Lung (tissue), 12 donors: ENCODE measurements around the gene FHOD3. TPM values are rescaled to one million over a fixed set of nuclear protein-coding genes. Genes with fewer than 3 reads are reported as not detected.

ENCODE experiments used
- ATAC-seq: fragments of 200-7000 bp; cut with Tn5 transposase; one replicate; pipeline ENCODE4 v1.9.1; 2020; ENCODE audit warnings: moderate number of reproducible peaks; ENCODE audit not compliant: insufficient read depth, low FRiP score
- DNase-seq, 3 donors: peaks; one replicate each; pipeline ENCODE4 v3.0.0-alpha.2; 2013 to 2017
- H3K27ac ChIP-seq, 2 donors: one replicate each; pipeline ENCODE4 v1.5.1; 2013; ENCODE audit warnings: mild to moderate bottlenecking in 2 of 2, moderate library complexity in 2 of 2, control low read depth in 1 of 2, inconsistent platforms in 1 of 2, low read depth in 1 of 2, low read length in 1 of 2
- H3K27me3 ChIP-seq, 3 donors: one replicate each; pipeline ENCODE4 v1.5.1; 2013; ENCODE audit warnings: low read length in 2 of 3; ENCODE audit not compliant: control insufficient read depth in 3 of 3, insufficient read depth in 3 of 3
- H3K36me3 ChIP-seq, 4 donors: one replicate each; pipeline ENCODE4 v1.5.1; 2013; ENCODE audit warnings: low read length in 4 of 4, mild to moderate bottlenecking in 1 of 4, moderate library complexity in 1 of 4; ENCODE audit not compliant: control insufficient read depth in 4 of 4, insufficient read depth in 4 of 4
- H3K4me1 ChIP-seq, 5 donors: one replicate each; pipeline ENCODE4 v1.5.1; 2013; ENCODE audit warnings: low read length in 5 of 5, mild to moderate bottlenecking in 2 of 5, moderate library complexity in 1 of 5; ENCODE audit not compliant: control insufficient read depth in 5 of 5, insufficient read depth in 5 of 5
- H3K4me3 ChIP-seq: one replicate; pipeline ENCODE4 v1.5.1; 2013; ENCODE audit warnings: mild to moderate bottlenecking, control low read depth, moderate library complexity
- H3K9ac ChIP-seq, 2 donors: one replicate each; pipeline ENCODE4 v1.5.1; 2013; ENCODE audit warnings: low read length in 2 of 2, control low read depth in 1 of 2; ENCODE audit not compliant: insufficient read depth in 1 of 2
- H3K9me3 ChIP-seq, 4 donors: one replicate each; pipeline ENCODE4 v1.5.1; 2013; ENCODE audit warnings: low read length in 3 of 4, mild to moderate bottlenecking in 1 of 4, moderate library complexity in 1 of 4; ENCODE audit not compliant: control insufficient read depth in 4 of 4, insufficient read depth in 3 of 4
- CTCF ChIP-seq: IDR thresholded peaks from 2 replicates; pipeline ENCODE4 v1.5.1; 2012; ENCODE audit warnings: mild to moderate bottlenecking; ENCODE audit errors: control extremely low read depth, extremely low read depth
- WGBS, 2 donors: extraction: QIAGEN DNeasy Blood & Tissue Kit; methylation state at CpG; one replicate each; pipeline ENCODE4 v1.1.7; 2013; 5-methylcytosine and 5-hydroxymethylcytosine counted together
- polyA plus RNA-seq, 2 donors: library from polyadenylated mRNA; stranded (reverse); fragments of 200-250 nt; gene quantifications; one replicate each; pipeline ENCODE4 v1.2.1, GENCODE V29; 2013
- total RNA-seq, 2 donors: library from RNA; depleted of rRNA in 1 of 2; stranded (reverse); fragments of >200 nt in 1 of 2; gene quantifications; one replicate each; pipeline ENCODE4 v1.2.1, GENCODE V29; 2014 to 2021
- donor health status: control.
- donor health status: control.
- donor health status: Bipolar disorder and iron deficiency.
- donor health status: healthy.
- donor health status: DM: yes; HTN: yes; CAD: no.

The FHOD3 gene
- total and polyA plus RNA-seq, 4 donors, result 1.0 to 7.4 (median 2.9) TPM

GRCh38 chr18:36589857-36590543, 292.5 kb downstream of the FHOD3 start:
- TF ChIP-seq CTCF, result no peak
- Histone ChIP-seq H3K9me3 (peaks cover 0 to 2% (median 0%) of the 10 kb centered on the region in 4 donors), H3K4me1 (peaks cover 0 to 6% (median 0%) of the 10 kb centered on the region in 5 donors), H3K9ac (no peak overlapping the region), H3K27me3 (no peaks in the 10 kb centered on the region), H3K36me3 (no peaks in the 10 kb centered on the region), H3K4me3 (no peak overlapping the region), H3K27ac (no peak overlapping the region)
- no peak for ATAC-seq
- DNase-seq, result no peak
- WGBS, 2 donors, result 80 to 88% methylated on average over 10 of the region's 10 CpGs

- H3K27ac ChIP-seq, result no peak overlapping the region
- ATAC-seq (no peak), DNase-seq (no peak)
- H3K4me1 ChIP-seq, result peaks cover 0 to 3% (median 0%) of the 10 kb centered on the region in 5 donors
- H3K36me3 ChIP-seq, result no peaks in the 10 kb centered on the region
- H3K9me3 ChIP-seq, result peaks cover 0 to 2% (median 0%) of the 10 kb centered on the region in 4 donors
- 83 to 88% methylated on average over 13 of the region's 13 CpGs for WGBS, 2 donors
- H3K4me3 ChIP-seq, result no peak overlapping the region
- no peak overlapping the region for H3K9ac ChIP-seq
- H3K27me3 ChIP-seq, result no peaks in the 10 kb centered on the region
- no peak for TF ChIP-seq CTCF
Measured at GRCh38 chr18:36590621-36591580, 293.4 kb downstream of the FHOD3 start.

GRCh38 chr18:36592282-36592681, 294.8 kb downstream of the FHOD3 start:
- WGBS, 2 donors, result 85 to 96% methylated on average over 5 of the region's 5 CpGs
- Histone ChIP-seq H3K9ac (no peak overlapping the region), H3K27ac (no peak overlapping the region), H3K27me3 (no peaks in the 10 kb centered on the region), H3K4me1 (peaks cover 0 to 3% (median 0%) of the 10 kb centered on the region in 5 donors), H3K36me3 (no peaks in the 10 kb centered on the region), H3K9me3 (peaks cover 0 to 2% (median 0%) of the 10 kb centered on the region in 4 donors), H3K4me3 (no peak overlapping the region)
- TF ChIP-seq CTCF, result no peak
- ATAC-seq (no peak), DNase-seq (no peak)
